ENCODE results near the gene INTS13.
A peak's percentile ranks its signal among the peaks of the same experiment; 100 is the strongest.
"Not testable (repeated sequence)": the region's sequence is repeated elsewhere in the genome, so short reads cannot be mapped to it uniquely, and the experiment has no call there.

Gene INTS13

GRCh38 chr12:26937863-26938700 is at the start of gene INTS13, which contains the start of gene FGFR1OP2:
INTS13 (minus strand) TSS chr12:26937981; CDS start chr12:26936803, 1,178 bp downstream.
FGFR1OP2 (plus strand) TSS chr12:26938470; CDS start chr12:26954159, 15,689 bp downstream.
- peak; percentile 95 to 98 (median 96) for DNase-seq (ENCODE audit: low read depth in 3 of 3)

- no peak for DNase-seq (ENCODE audit: low read depth in 3 of 3)
These were observed 45.1 kb upstream of the INTS13 start for GRCh38 chr12:26982866-26983265.

GRCh38 chr12:26979733-26980132 is 42.0 kb upstream of the INTS13 start:
- no peak for DNase-seq (ENCODE audit: low read depth in 3 of 3)

- no peak for DNase-seq (ENCODE audit: low read depth in 3 of 3)
These were observed 41.0 kb upstream of the INTS13 start for GRCh38 chr12:26978801-26979200.

- DNase-seq (ENCODE audit: low read depth in 3 of 3): no peak
These were observed 38.9 kb upstream of the INTS13 start for GRCh38 chr12:26976687-26977086.

- DNase-seq (ENCODE audit: low read depth in 3 of 3): peak; percentile 47 to 59 (median 48)
These were observed 34.2 kb upstream of the INTS13 start for GRCh38 chr12:26971963-26972362.

GRCh38 chr12:26970136-26970535 is 32.4 kb upstream of the INTS13 start:
- DNase-seq (ENCODE audit: low read depth in 3 of 3): no peak

GRCh38 chr12:26966842-26967241 is 29.1 kb upstream of the INTS13 start:
- no peak for DNase-seq (ENCODE audit: low read depth in 3 of 3)

- DNase-seq (ENCODE audit: low read depth in 3 of 3): no peak
These were observed 25.6 kb upstream of the INTS13 start for GRCh38 chr12:26963413-26963812.

- DNase-seq (ENCODE audit: low read depth in 3 of 3): no peak
These were observed 24.0 kb upstream of the INTS13 start for GRCh38 chr12:26961803-26962202.

GRCh38 chr12:26961391-26961790 is 23.6 kb upstream of the INTS13 start:
- DNase-seq (ENCODE audit: low read depth in 3 of 3): not testable (repeated sequence)

GRCh38 chr12:26954027-26954426 is 16.2 kb upstream of the INTS13 start:
- DNase-seq (ENCODE audit: low read depth in 3 of 3): no peak

- no peak for DNase-seq (ENCODE audit: low read depth in 3 of 3)
These were observed 15.7 kb upstream of the INTS13 start for GRCh38 chr12:26953447-26953846.

- DNase-seq (ENCODE audit: low read depth in 3 of 3): no peak
These were observed 10.5 kb upstream of the INTS13 start for GRCh38 chr12:26948309-26948708.

GRCh38 chr12:26941215-26941594 is 3.4 kb upstream of the INTS13 start:
- DNase-seq (ENCODE audit: low read depth in 3 of 3): no peak

- DNase-seq (ENCODE audit: low read depth in 3 of 3): no peak
These were observed 2.9 kb upstream of the INTS13 start for GRCh38 chr12:26940516-26941214.

GRCh38 chr12:26939953-26940352 is 2.2 kb upstream of the INTS13 start:
- no peak for DNase-seq (ENCODE audit: low read depth in 3 of 3)

GRCh38 chr12:26939192-26939832 is 1.5 kb upstream of the INTS13 start:
- no peak for DNase-seq (ENCODE audit: low read depth in 3 of 3)

GRCh38 chr12:26938701-26939062 is 901 bp upstream of the INTS13 start:
- no peak for DNase-seq (ENCODE audit: low read depth in 3 of 3)

GRCh38 chr12:26937443-26937862 is 328 bp downstream of the INTS13 start:
- no peak for DNase-seq (ENCODE audit: low read depth in 3 of 3)

- no peak for DNase-seq (ENCODE audit: low read depth in 3 of 3)
These were observed 980 bp downstream of the INTS13 start for GRCh38 chr12:26936559-26937442.

Measured in stimulated activated CD4-positive, alpha-beta T cell treated with anti-CD3 and anti-CD28 coated beads, TNF-alpha, amount 100 ng/mL, for 48 hours (primary cell).